HK-2 (cell line): ENCODE measurements around the gene ABHD12.
"Not testable (repeated sequence)": the region's sequence is repeated elsewhere in the genome, so short reads cannot be mapped to it uniquely, and the experiment has no call there.

ENCODE experiments used
- DNase-seq: peaks from one replicate; pipeline ENCODE4 v3.0.0-alpha.2; 2018; ENCODE audit not compliant: unreplicated experiment

Gene ABHD12

GRCh38 chr20:25353747-25354705 is 36.6 kb downstream of the ABHD12 start:
- DNase-seq = no peak

GRCh38 chr20:25353353-25353746 is 37.3 kb downstream of the ABHD12 start:
- no peak for DNase-seq

- no peak for DNase-seq
Observed at GRCh38 chr20:25352746-25353145, 37.9 kb downstream of the ABHD12 start.

GRCh38 chr20:25351024-25351360 is 39.6 kb downstream of the ABHD12 start:
- DNase-seq = no peak

GRCh38 chr20:25346349-25346748 is 44.3 kb downstream of the ABHD12 start:
- DNase-seq = no peak

GRCh38 chr20:25345721-25346120 is 44.9 kb downstream of the ABHD12 start:
- DNase-seq = no peak

- DNase-seq = no peak
Observed at GRCh38 chr20:25344634-25345033, 46.0 kb downstream of the ABHD12 start.

- DNase-seq = no peak
Observed at GRCh38 chr20:25341716-25342680, 48.6 kb downstream of the ABHD12 start.

- no peak for DNase-seq
Observed at GRCh38 chr20:25340380-25340779, 50.3 kb downstream of the ABHD12 start.

- DNase-seq = no peak
Observed at GRCh38 chr20:25339608-25340007, 51.0 kb downstream of the ABHD12 start.

- no peak for DNase-seq
Observed at GRCh38 chr20:25338112-25339023, 52.3 kb downstream of the ABHD12 start.

GRCh38 chr20:25336561-25337422 is 53.8 kb downstream of the ABHD12 start:
- no peak for DNase-seq

GRCh38 chr20:25334972-25335371 is 55.7 kb downstream of the ABHD12 start:
- DNase-seq = not testable (repeated sequence)

GRCh38 chr20:25328954-25329498 is 61.6 kb downstream of the ABHD12 start:
- no peak for DNase-seq

GRCh38 chr20:25327521-25328235 is 63.0 kb downstream of the ABHD12 start:
- DNase-seq = no peak

GRCh38 chr20:25325997-25326396 is 64.6 kb downstream of the ABHD12 start:
- no peak for DNase-seq

- DNase-seq = no peak
Observed at GRCh38 chr20:25325073-25325472, 65.6 kb downstream of the ABHD12 start.

- no peak for DNase-seq
Observed at GRCh38 chr20:25324412-25324811, 66.2 kb downstream of the ABHD12 start.

- no peak for DNase-seq
Observed at GRCh38 chr20:25323496-25324246, 67.0 kb downstream of the ABHD12 start.
